Panc1 (cell line): Measurements from ENCODE around the gene DCTN3. TPM values are rescaled to one million over a fixed set of nuclear protein-coding genes. Genes with fewer than 3 reads are reported as not detected.
A peak's percentile ranks its signal among the peaks of the same experiment; 100 is the strongest.

ENCODE experiments used
- ATAC-seq: fragments of 200-7000 bp; cut with Tn5 transposase; 2 replicates; pipeline ENCODE4 v1.9.1; 2020; ENCODE audit warnings: mild to moderate bottlenecking, moderate library complexity
- BruUV-seq: library from RNA; stranded (reverse); fragments of 400-500 nt; replicated peaks from 2 replicates; lab custom pipeline; 2021; lab: Mats Ljungman, UMichigan
- CTCF ChIA-PET: fragments of 300-600 bp; sonication (Branson Sonifier 250); formaldehyde crosslinking; loops from one replicate; lab custom pipeline; 2022; ENCODE audit warnings: antibody characterized with exemption; lab: Charles Lee
- POLR2A ChIA-PET: fragments of 300-600 bp; sonication (Branson Sonifier 250); formaldehyde crosslinking; loops from one replicate; lab custom pipeline; 2022; ENCODE audit warnings: antibody characterized with exemption; lab: Charles Lee
- DNase-seq: peaks from one replicate; pipeline ENCODE4 v3.0.0-alpha.2; 2010; ENCODE audit warnings: low read depth, low spot score
- H3K27ac ChIP-seq: 2 replicates; pipeline ENCODE4 v1.5.1; 2011; ENCODE audit warnings: mild to moderate bottlenecking, low read length, inconsistent platforms
- H3K27me3 ChIP-seq: fragments of 200-500 bp; sonication (Bioruptor generic); 2 replicates; pipeline ENCODE4 v1.6.0; 2014; ENCODE audit warnings: low read length, inconsistent platforms; ENCODE audit not compliant: control insufficient read depth, insufficient read depth
- H3K36me3 ChIP-seq: fragments of 200-500 bp; sonication (Bioruptor generic); 2 replicates; pipeline ENCODE4 v1.5.1; 2014; ENCODE audit warnings: inconsistent platforms, mild to moderate bottlenecking, low read length, moderate library complexity; ENCODE audit not compliant: control insufficient read depth, insufficient read depth
- H3K4me1 ChIP-seq: 2 replicates; pipeline ENCODE4 v1.5.1; 2011; ENCODE audit warnings: inconsistent platforms, mild to moderate bottlenecking, low read length, moderate library complexity; ENCODE audit not compliant: control insufficient read depth, insufficient read depth
- H3K4me3 ChIP-seq, 2 experiments: 2 replicates each; pipeline ENCODE4 v1.5.1; 2011 to 2012; ENCODE audit warnings: low read depth in 2 of 2, low read length in 2 of 2, mild to moderate bottlenecking in 2 of 2, inconsistent platforms in 1 of 2, moderate library complexity in 1 of 2
- H3K9me3 ChIP-seq: fragments of 200-500 bp; sonication (Bioruptor generic); 2 replicates; pipeline ENCODE4 v1.5.1; 2014; ENCODE audit warnings: low read depth, mild to moderate bottlenecking, inconsistent platforms, low read length, moderate library complexity; ENCODE audit not compliant: control insufficient read depth, insufficient read depth
- POLR2AphosphoS5 ChIP-seq: IDR thresholded peaks from 2 replicates; pipeline ENCODE4 v1.6.1; 2012; ENCODE audit warnings: mild to moderate bottlenecking, low read depth, low read length, moderate library complexity
- SIN3A ChIP-seq: IDR thresholded peaks from 2 replicates; pipeline ENCODE4 v1.6.1; 2012; ENCODE audit warnings: low read depth, mild to moderate bottlenecking, low read length, moderate library complexity, borderline replicate concordance; ENCODE audit not compliant: insufficient read depth
- TCF7L2 ChIP-seq: IDR thresholded peaks from 2 replicates; pipeline ENCODE4 v1.6.1; 2011; ENCODE audit warnings: mild to moderate bottlenecking, low read depth, low read length, inconsistent platforms
- in situ Hi-C: cut with HindIII; loops from 2 replicates; pipeline ENCODE4 v1.10.0; 2016; ENCODE audit warnings: low sequenced_read_pairs, low pct_unique_long_range_greater_than_20kb
- intact Hi-C: fragments of 100-400 bp; cut with micrococcal nuclease; formaldehyde crosslinking; loops from one replicate; pipeline ENCODE4 v1.10.0; 2022; ENCODE audit not compliant: unreplicated experiment
- total RNA-seq: library from RNA; stranded (reverse); gene quantifications from one replicate; pipeline ENCODE4 v1.2.1, GENCODE V29; 2021; ENCODE audit not compliant: unreplicated experiment
- TF ChIP-seq, protein P1 (sequence below): fragments of 450-650 bp; IDR thresholded peaks from 2 replicates; pipeline ENCODE4 v1.5.1; 2017; ENCODE audit warnings: mild to moderate bottlenecking
- TF ChIP-seq, protein P2 (sequence below), 2 experiments: IDR thresholded peaks; 2 replicates each; pipeline ENCODE4 v1.6.1; 2011 to 2012; ENCODE audit warnings: low read depth in 2 of 2, control low read depth in 1 of 2, low read length in 1 of 2, mild to moderate bottlenecking in 1 of 2, moderate library complexity in 1 of 2; ENCODE audit not compliant: insufficient read depth in 1 of 2

DCTN3 gene
- total RNA-seq, 1 experiment from 2014 or later: 110 TPM

DNA sequence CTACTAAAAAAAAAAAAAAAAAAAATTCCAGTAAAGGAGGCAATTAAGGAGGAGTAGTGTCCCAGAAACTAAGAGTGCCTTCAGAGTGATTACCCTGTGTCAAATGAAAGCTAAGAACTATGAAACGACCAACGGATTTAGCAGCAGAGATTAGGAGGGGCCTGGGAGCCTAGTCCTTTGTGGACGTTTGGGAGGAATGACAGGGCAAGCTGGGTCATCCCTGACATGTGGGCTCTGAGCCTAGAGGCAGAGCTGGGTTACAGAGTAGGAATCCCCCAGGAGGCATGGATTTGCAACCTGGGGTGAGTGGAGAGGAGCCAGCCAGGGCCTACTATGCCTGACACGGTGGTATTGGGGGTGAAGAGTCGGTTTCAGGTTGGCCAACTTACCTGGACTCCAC lies 12.9 kb upstream of the DCTN3 start:
- Histone ChIP-seq H3K27me3 (peaks cover 9% of the 10 kb centered on the region), H3K36me3 (no peaks in the 10 kb centered on the region), H3K4me1 (peaks cover 11% of the 10 kb centered on the region), H3K9me3 (no peaks in the 10 kb centered on the region), H3K4me3 (no peak overlapping the region), H3K27ac (no peak overlapping the region)
- no peak for ATAC-seq
- TF ChIP-seq, protein P1, sequence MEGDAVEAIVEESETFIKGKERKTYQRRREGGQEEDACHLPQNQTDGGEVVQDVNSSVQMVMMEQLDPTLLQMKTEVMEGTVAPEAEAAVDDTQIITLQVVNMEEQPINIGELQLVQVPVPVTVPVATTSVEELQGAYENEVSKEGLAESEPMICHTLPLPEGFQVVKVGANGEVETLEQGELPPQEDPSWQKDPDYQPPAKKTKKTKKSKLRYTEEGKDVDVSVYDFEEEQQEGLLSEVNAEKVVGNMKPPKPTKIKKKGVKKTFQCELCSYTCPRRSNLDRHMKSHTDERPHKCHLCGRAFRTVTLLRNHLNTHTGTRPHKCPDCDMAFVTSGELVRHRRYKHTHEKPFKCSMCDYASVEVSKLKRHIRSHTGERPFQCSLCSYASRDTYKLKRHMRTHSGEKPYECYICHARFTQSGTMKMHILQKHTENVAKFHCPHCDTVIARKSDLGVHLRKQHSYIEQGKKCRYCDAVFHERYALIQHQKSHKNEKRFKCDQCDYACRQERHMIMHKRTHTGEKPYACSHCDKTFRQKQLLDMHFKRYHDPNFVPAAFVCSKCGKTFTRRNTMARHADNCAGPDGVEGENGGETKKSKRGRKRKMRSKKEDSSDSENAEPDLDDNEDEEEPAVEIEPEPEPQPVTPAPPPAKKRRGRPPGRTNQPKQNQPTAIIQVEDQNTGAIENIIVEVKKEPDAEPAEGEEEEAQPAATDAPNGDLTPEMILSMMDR: no peak
- TF ChIP-seq POLR2AphosphoS5 (no peak), SIN3A (no peak), TCF7L2 (no peak)
- TF ChIP-seq, protein P2, sequence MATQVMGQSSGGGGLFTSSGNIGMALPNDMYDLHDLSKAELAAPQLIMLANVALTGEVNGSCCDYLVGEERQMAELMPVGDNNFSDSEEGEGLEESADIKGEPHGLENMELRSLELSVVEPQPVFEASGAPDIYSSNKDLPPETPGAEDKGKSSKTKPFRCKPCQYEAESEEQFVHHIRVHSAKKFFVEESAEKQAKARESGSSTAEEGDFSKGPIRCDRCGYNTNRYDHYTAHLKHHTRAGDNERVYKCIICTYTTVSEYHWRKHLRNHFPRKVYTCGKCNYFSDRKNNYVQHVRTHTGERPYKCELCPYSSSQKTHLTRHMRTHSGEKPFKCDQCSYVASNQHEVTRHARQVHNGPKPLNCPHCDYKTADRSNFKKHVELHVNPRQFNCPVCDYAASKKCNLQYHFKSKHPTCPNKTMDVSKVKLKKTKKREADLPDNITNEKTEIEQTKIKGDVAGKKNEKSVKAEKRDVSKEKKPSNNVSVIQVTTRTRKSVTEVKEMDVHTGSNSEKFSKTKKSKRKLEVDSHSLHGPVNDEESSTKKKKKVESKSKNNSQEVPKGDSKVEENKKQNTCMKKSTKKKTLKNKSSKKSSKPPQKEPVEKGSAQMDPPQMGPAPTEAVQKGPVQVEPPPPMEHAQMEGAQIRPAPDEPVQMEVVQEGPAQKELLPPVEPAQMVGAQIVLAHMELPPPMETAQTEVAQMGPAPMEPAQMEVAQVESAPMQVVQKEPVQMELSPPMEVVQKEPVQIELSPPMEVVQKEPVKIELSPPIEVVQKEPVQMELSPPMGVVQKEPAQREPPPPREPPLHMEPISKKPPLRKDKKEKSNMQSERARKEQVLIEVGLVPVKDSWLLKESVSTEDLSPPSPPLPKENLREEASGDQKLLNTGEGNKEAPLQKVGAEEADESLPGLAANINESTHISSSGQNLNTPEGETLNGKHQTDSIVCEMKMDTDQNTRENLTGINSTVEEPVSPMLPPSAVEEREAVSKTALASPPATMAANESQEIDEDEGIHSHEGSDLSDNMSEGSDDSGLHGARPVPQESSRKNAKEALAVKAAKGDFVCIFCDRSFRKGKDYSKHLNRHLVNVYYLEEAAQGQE (IDR thresholded peaks at IDR 0.05; ENCODE audit: insufficient read depth in 1 of 2, low read depth in 2 of 2, low read length in 1 of 2): no peak
- ChIA-PET POLR2A (interaction anchor here (0.6 kb wide), 1 partner anchor 356 kb away, joined by 3 read pairs; no protein-coding TSS in a partner anchor), CTCF (interaction anchor here (0.7 to 1.8 kb wide), 6 partner anchors 12 to 29 kb away, joined by 4 to 9 read pairs (median 6); partner anchors contain the start of gene RPP25L)
- in situ Hi-C loops: no loop called here
- BruUV-seq: no TSS peak
- DNase-seq: no peak
- intact Hi-C loops: no loop called here

DNA sequence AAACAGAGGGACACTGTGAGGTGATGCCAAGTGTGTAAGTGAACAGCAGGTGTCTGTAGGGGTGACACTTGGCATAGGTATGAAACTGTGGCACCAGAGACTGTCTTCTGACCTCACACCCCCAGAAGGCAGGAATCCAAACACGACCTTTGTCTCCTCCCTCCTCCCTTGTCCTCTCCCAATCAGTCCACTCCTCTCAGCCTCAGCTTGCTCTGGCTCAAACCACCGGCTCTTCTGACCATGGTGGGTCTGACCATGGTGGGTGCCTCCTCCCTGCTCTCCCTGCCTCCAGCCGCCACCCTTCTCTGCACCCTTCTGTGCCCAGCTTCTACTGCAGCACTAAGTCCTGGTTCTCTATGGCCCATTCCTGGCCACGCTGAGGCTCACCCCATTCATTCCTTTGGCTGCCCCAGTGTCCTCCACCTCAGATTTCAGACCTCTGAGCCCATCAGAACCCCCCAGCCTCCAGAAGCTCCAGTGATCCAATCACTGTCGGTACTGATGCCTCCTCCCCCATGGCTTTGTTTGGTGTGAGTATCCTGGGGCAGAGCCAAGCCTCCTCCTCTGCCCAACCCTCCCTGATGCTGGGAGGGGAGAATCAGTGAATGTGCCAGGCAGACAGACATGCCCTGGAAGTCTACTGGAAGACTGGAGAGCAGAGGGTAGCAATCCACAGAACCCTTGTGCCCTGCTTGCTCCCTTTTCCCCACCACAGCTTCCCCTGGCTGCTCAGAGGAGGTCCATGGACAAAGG lies 10.3 kb upstream of the DCTN3 start:
- ATAC-seq (no peak), DNase-seq (no peak)
- ChIA-PET CTCF (interaction anchor here (0.9 to 1.0 kb wide), 2 partner anchors 19 to 72 kb away, joined by 3 read pairs; no protein-coding TSS in a partner anchor), POLR2A (no interaction called here)
- Histone ChIP-seq H3K4me1 (peaks cover 3% of the 10 kb centered on the region; the same call in 1 of the 2 replicates), H3K27ac (no peak overlapping the region), H3K9me3 (no peaks in the 10 kb centered on the region), H3K27me3 (peaks cover 13% of the 10 kb centered on the region), H3K4me3 (no peak overlapping the region), H3K36me3 (no peaks in the 10 kb centered on the region)
- intact Hi-C loops: no loop called here
- in situ Hi-C loops: no loop called here
- TF ChIP-seq TCF7L2: no peak
- no peak for TF ChIP-seq POLR2AphosphoS5
- no TSS peak for BruUV-seq

DNA sequence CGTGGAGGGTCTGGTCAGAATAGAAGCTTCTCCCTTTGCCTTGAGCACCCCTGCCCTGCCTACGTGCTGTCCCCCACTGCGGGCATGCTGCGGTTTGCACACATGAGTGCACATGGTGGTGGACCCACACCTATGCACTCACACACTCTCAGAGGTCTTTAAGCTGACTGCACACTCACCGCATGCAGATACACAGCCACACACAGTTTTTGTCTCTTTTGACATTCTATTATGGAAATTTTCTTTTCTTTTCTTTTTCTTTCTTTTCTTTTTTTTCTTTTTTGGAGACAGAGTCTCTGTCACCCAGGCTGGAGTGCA lies 9.2 kb upstream of the DCTN3 start:
- Histone ChIP-seq H3K4me3 (peak overlapping the region; percentile 39 to 54), H3K27me3 (peaks cover 13% of the 10 kb centered on the region), H3K36me3 (no peaks in the 10 kb centered on the region), H3K27ac (no peak overlapping the region), H3K4me1 (peaks cover 3% of the 10 kb centered on the region; the same call in 1 of the 2 replicates), H3K9me3 (no peaks in the 10 kb centered on the region)
- intact Hi-C loops: no loop called here
- CTCF ChIA-PET: interaction anchor here (0.6 to 1.0 kb wide), 2 partner anchors 18 to 603 kb away, joined by 3 read pairs; no protein-coding TSS in a partner anchor
- DNase-seq (no peak), ATAC-seq (no peak)
- TF ChIP-seq, protein P2 (IDR thresholded peaks at IDR 0.05; ENCODE audit: insufficient read depth in 1 of 2, low read depth in 2 of 2, low read length in 1 of 2): no peak
- TF ChIP-seq POLR2AphosphoS5 (no peak), TCF7L2 (no peak), SIN3A (no peak)
- TF ChIP-seq, protein P1: no peak
- in situ Hi-C loops: no loop called here
- BruUV-seq: no TSS peak
- POLR2A ChIA-PET: interaction anchor here (1.1 kb wide), 1 partner anchor 9 kb away, joined by 4 read pairs; the partner anchor contains the start of gene DCTN3
